H9 (cell line): ENCODE data around the gene ASIC4. TPM values are rescaled to one million over a fixed set of nuclear protein-coding genes. Genes with fewer than 3 reads are reported as not detected.
A peak's percentile ranks its signal among the peaks of the same experiment; 100 is the strongest.

Experiments used
- DNase-seq: peaks from one replicate; pipeline ENCODE4 v3.0.0-alpha.2; 2017
- H2AFZ ChIP-seq: one replicate; pipeline ENCODE4 v1.6.1; 2013; ENCODE audit warnings: mild to moderate bottlenecking, low read length, control low read depth, moderate library complexity
- H2AK5ac ChIP-seq: 2 replicates; pipeline ENCODE4 v1.6.1; 2013; ENCODE audit warnings: low read length, control low read depth, mixed read lengths; ENCODE audit not compliant: insufficient read length
- H2BK120ac ChIP-seq: one replicate; pipeline ENCODE4 v1.6.1; 2013; ENCODE audit warnings: low read depth, mild to moderate bottlenecking, low read length, control low read depth, inconsistent platforms; ENCODE audit not compliant: poor library complexity, severe bottlenecking
- H2BK12ac ChIP-seq: 2 replicates; pipeline ENCODE4 v1.6.1; 2013; ENCODE audit warnings: low read length, control low read depth, mixed read lengths, low read depth; ENCODE audit not compliant: insufficient read length
- H2BK15ac ChIP-seq: 2 replicates; pipeline ENCODE4 v1.6.1; 2013; ENCODE audit warnings: low read depth, low read length, control low read depth
- H2BK20ac ChIP-seq: one replicate; pipeline ENCODE4 v1.6.1; 2013; ENCODE audit warnings: low read depth, mild to moderate bottlenecking, low read length, control low read depth, inconsistent platforms; ENCODE audit not compliant: poor library complexity, severe bottlenecking
- H2BK5ac ChIP-seq: 2 replicates; pipeline ENCODE4 v1.6.1; 2013; ENCODE audit warnings: low read length, control low read depth, mixed read lengths; ENCODE audit not compliant: insufficient read length
- H3K14ac ChIP-seq: 2 replicates; pipeline ENCODE4 v1.6.1; 2013; ENCODE audit warnings: low read length, control low read depth; ENCODE audit not compliant: insufficient read depth
- H3K18ac ChIP-seq: 2 replicates; pipeline ENCODE4 v1.6.1; 2013; ENCODE audit warnings: low read depth, mild to moderate bottlenecking, mixed read lengths, low read length, control low read depth; ENCODE audit not compliant: insufficient read length
- H3K23ac ChIP-seq: 2 replicates; pipeline ENCODE4 v1.6.1; 2013; ENCODE audit warnings: low read length, control low read depth, mixed read lengths, low read depth; ENCODE audit not compliant: insufficient read length
- H3K23me2 ChIP-seq: 2 replicates; pipeline ENCODE4 v1.6.1; 2013; ENCODE audit warnings: low read depth, mild to moderate bottlenecking, mixed read lengths, low read length, control low read depth; ENCODE audit not compliant: insufficient read length, poor library complexity, severe bottlenecking
- H3K27ac ChIP-seq: 2 replicates; pipeline ENCODE4 v1.5.1; 2013; ENCODE audit warnings: low read length, control low read depth, mixed read lengths, low read depth; ENCODE audit not compliant: insufficient read length
- H3K27me3 ChIP-seq: 2 replicates; pipeline ENCODE4 v1.6.1; 2013; ENCODE audit warnings: low read length, control low read depth, inconsistent platforms; ENCODE audit not compliant: insufficient read depth
- H3K4ac ChIP-seq: 2 replicates; pipeline ENCODE4 v1.6.1; 2013; ENCODE audit warnings: low read depth, mild to moderate bottlenecking, control low read depth, inconsistent platforms, low read length, moderate library complexity
- H3K4me1 ChIP-seq: 2 replicates; pipeline ENCODE4 v1.6.1; 2013; ENCODE audit warnings: low read length, control low read depth, inconsistent platforms; ENCODE audit not compliant: insufficient read depth
- H3K4me2 ChIP-seq: 2 replicates; pipeline ENCODE4 v1.6.1; 2013; ENCODE audit warnings: low read length, control low read depth, mixed read lengths; ENCODE audit not compliant: insufficient read length, insufficient read depth
- H3K56ac ChIP-seq: 2 replicates; pipeline ENCODE4 v1.6.1; 2013; ENCODE audit warnings: low read depth, mild to moderate bottlenecking, mixed read lengths, low read length, control low read depth; ENCODE audit not compliant: insufficient read length
- H3K79me1 ChIP-seq: 2 replicates; pipeline ENCODE4 v1.6.1; 2013; ENCODE audit warnings: low read depth, mild to moderate bottlenecking, moderate library complexity, low read length, control low read depth, inconsistent platforms; ENCODE audit not compliant: insufficient read depth, poor library complexity, severe bottlenecking
- H3K79me2 ChIP-seq: 2 replicates; pipeline ENCODE4 v1.6.1; 2013; ENCODE audit warnings: low read length, control low read depth, inconsistent platforms; ENCODE audit not compliant: insufficient read depth
- H3K9ac ChIP-seq: 2 replicates; pipeline ENCODE4 v1.6.1; 2013; ENCODE audit warnings: low read length, control low read depth, mixed read lengths; ENCODE audit not compliant: insufficient read length; ENCODE audit errors: extremely low read depth
- H3K9me3 ChIP-seq: one replicate; pipeline ENCODE4 v1.6.1; 2013; ENCODE audit warnings: low read depth, low read length, inconsistent platforms; ENCODE audit not compliant: control insufficient read depth
- H3T11ph ChIP-seq: one replicate; pipeline ENCODE4 v1.6.1; 2013; ENCODE audit warnings: mild to moderate bottlenecking, low read length, control low read depth, inconsistent platforms
- H4K20me1 ChIP-seq: one replicate; pipeline ENCODE4 v1.6.1; 2013; ENCODE audit not compliant: control insufficient read depth, insufficient read length, insufficient read depth
- H4K5ac ChIP-seq: 2 replicates; pipeline ENCODE4 v1.6.1; 2013; ENCODE audit warnings: low read depth, mild to moderate bottlenecking, mixed read lengths, low read length, control low read depth; ENCODE audit not compliant: insufficient read length
- H4K8ac ChIP-seq: replicated peaks from 2 replicates; pipeline ENCODE4 v1.6.1; 2013; ENCODE audit warnings: low read length, control low read depth, mixed read lengths, low read depth; ENCODE audit not compliant: insufficient read length
- H4K91ac ChIP-seq: 2 replicates; pipeline ENCODE4 v1.6.1; 2013; ENCODE audit warnings: low read depth, mild to moderate bottlenecking, moderate library complexity, mixed read lengths, low read length, control low read depth; ENCODE audit not compliant: insufficient read length
- H3K27ac Mint-ChIP-seq, 3 experiments: 2 replicates in 2 of 3; 3 replicates in 1 of 3; pipeline ENCODE4 v1.8.0; 2020 to 2021; ENCODE audit warnings: mixed read lengths in 3 of 3, mild to moderate bottlenecking in 1 of 3, moderate library complexity in 1 of 3
- H3K27me3 Mint-ChIP-seq: 2 replicates; pipeline ENCODE4 v1.8.0; 2021; ENCODE audit warnings: low read depth, mild to moderate bottlenecking, moderate library complexity, mixed read lengths
- H3K36me3 Mint-ChIP-seq, 3 experiments: 2 replicates in 2 of 3; 3 replicates in 1 of 3; pipeline ENCODE4 v1.8.0; 2020 to 2021; ENCODE audit warnings: low read depth in 3 of 3, mixed read lengths in 3 of 3; ENCODE audit not compliant: insufficient read depth in 1 of 3
- H3K4me1 Mint-ChIP-seq, 2 experiments: 2 replicates each; pipeline ENCODE4 v1.8.0; 2020; ENCODE audit warnings: mixed read lengths in 2 of 2
- H3K4me3 Mint-ChIP-seq, 2 experiments: 2 replicates in 1 of 2; 3 replicates in 1 of 2; pipeline ENCODE4 v1.8.0; 2020 to 2021; ENCODE audit warnings: mild to moderate bottlenecking in 2 of 2, mixed read lengths in 2 of 2, moderate library complexity in 1 of 2
- H3K9me3 Mint-ChIP-seq, 2 experiments: 2 replicates in 1 of 2; 3 replicates in 1 of 2; pipeline ENCODE4 v1.8.0; 2020; ENCODE audit warnings: mild to moderate bottlenecking in 2 of 2, mixed read lengths in 2 of 2, moderate library complexity in 1 of 2
- WGBS: extraction: QIAGEN DNeasy Blood & Tissue Kit; methylation state at CpG from one replicate; pipeline ENCODE4 v1.1.7; 2013; ENCODE audit warnings: missing lambda C conversion rate, low lambda C conversion rate, mixed read lengths; ENCODE audit not compliant: insufficient read length; ENCODE audit errors: extremely low coverage; 5-methylcytosine and 5-hydroxymethylcytosine counted together
- total RNA-seq: library from RNA; stranded (reverse); gene quantifications from 2 replicates; pipeline ENCODE4 v1.2.1, GENCODE V29; 2021
- TF ChIP-seq, protein P1 (sequence below): fragments of 200-600 bp; sonication (generic); conservative IDR thresholded peaks from 3 replicates; pipeline ENCODE4 v1.8.0; 2021; ENCODE audit warnings: antibody characterized with exemption, mild to moderate bottlenecking

The ASIC4 gene
- total RNA-seq, 1 experiment from 2014 or later = 0.37 TPM

DNA sequence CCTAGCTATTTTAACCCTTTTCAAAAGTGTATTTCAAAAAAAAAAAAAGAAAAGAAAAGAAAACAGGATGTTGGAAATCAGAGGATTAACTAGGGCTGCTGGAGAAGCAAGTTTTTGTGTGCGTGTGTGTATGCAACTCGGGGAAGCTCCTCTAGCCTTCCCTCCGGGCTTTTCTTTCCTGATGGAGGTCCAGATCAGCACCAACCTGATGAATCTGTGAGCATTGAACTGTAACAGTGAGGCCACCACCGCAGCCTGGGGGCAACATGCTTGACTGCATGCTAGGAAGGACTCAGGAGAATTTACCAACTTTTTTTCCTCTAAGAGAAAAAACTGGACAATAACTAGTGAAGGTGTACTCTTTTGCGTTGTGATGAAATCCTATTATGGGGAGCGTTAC lies 54.8 kb downstream of the ASIC4 start:
- no CpG with 5 or more reads among the region's 6 CpGs for WGBS
- Mint-ChIP-seq H3K9me3 (no peaks in the 10 kb centered on the region; a peak in 1 of 5 replicates), H3K27ac (no peak overlapping the region), H3K4me3 (peak overlapping the region in 1 of 2 experiments; percentile 83; a peak in 1 of 5 replicates), H3K4me1 (peaks cover 53 to 61% of the 10 kb centered on the region in 2 experiments), H3K27me3 (peaks cover 13% of the 10 kb centered on the region), H3K36me3 (peaks cover 39 to 51% (median 50%) of the 10 kb centered on the region in 3 experiments)
- H3K56ac ChIP-seq = no peak overlapping the region
- H2BK12ac ChIP-seq = no peak overlapping the region
- H2BK15ac ChIP-seq = no peak overlapping the region
- no peak overlapping the region for H3K27ac ChIP-seq
- no peak overlapping the region for H3K14ac ChIP-seq
- no peak overlapping the region for H3K4me2 ChIP-seq
- no peak overlapping the region for H4K5ac ChIP-seq
- DNase-seq = no peak
- H3K27me3 ChIP-seq = no peaks in the 10 kb centered on the region; the same call in 1 of the 2 replicates
- no peaks in the 10 kb centered on the region for H3K79me2 ChIP-seq
- no peak overlapping the region for H2BK120ac ChIP-seq
- TF ChIP-seq, protein P1, sequence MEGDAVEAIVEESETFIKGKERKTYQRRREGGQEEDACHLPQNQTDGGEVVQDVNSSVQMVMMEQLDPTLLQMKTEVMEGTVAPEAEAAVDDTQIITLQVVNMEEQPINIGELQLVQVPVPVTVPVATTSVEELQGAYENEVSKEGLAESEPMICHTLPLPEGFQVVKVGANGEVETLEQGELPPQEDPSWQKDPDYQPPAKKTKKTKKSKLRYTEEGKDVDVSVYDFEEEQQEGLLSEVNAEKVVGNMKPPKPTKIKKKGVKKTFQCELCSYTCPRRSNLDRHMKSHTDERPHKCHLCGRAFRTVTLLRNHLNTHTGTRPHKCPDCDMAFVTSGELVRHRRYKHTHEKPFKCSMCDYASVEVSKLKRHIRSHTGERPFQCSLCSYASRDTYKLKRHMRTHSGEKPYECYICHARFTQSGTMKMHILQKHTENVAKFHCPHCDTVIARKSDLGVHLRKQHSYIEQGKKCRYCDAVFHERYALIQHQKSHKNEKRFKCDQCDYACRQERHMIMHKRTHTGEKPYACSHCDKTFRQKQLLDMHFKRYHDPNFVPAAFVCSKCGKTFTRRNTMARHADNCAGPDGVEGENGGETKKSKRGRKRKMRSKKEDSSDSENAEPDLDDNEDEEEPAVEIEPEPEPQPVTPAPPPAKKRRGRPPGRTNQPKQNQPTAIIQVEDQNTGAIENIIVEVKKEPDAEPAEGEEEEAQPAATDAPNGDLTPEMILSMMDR = no peak
- no peak overlapping the region for H4K91ac ChIP-seq
- H2BK20ac ChIP-seq = no peak overlapping the region
- no peaks in the 10 kb centered on the region for H3K9me3 ChIP-seq
- H4K20me1 ChIP-seq = no peaks in the 10 kb centered on the region
- no peak overlapping the region for H4K8ac ChIP-seq
- peaks cover 8% of the 10 kb centered on the region; the same call in 1 of the 2 replicates for H3K4me1 ChIP-seq
- no peak overlapping the region for H3K4ac ChIP-seq
- no peak overlapping the region for H2AFZ ChIP-seq
- H3K18ac ChIP-seq = no peak overlapping the region
- H2AK5ac ChIP-seq = no peak overlapping the region
- no peak overlapping the region for H3K9ac ChIP-seq
- peaks cover 7% of the 10 kb centered on the region for H3K23me2 ChIP-seq
- no peaks in the 10 kb centered on the region for H3K79me1 ChIP-seq
- no peak overlapping the region for H3T11ph ChIP-seq
- no peak overlapping the region for H3K23ac ChIP-seq
- no peak overlapping the region for H2BK5ac ChIP-seq
